GM19455 (cell line): ENCODE results near the gene HORMAD2.
"Not testable (repeated sequence)": the region's sequence is repeated elsewhere in the genome, so short reads cannot be mapped to it uniquely, and the experiment has no call there.

Source experiments
- ATAC-seq: cut with Tn5 transposase; IDR thresholded peaks from one replicate; pipeline ENCODE4 v1.9.1; 2021; ENCODE audit not compliant: unreplicated experiment

HORMAD2 gene

GRCh38 chr22:30100770-30101169, 20.5 kb downstream of the HORMAD2 start:
- ATAC-seq = not testable (repeated sequence)

GRCh38 chr22:30104501-30105156, 24.4 kb downstream of the HORMAD2 start:
- no peak for ATAC-seq

GRCh38 chr22:30105483-30105882, 25.2 kb downstream of the HORMAD2 start:
- no peak for ATAC-seq

GRCh38 chr22:30113494-30113893, 33.2 kb downstream of the HORMAD2 start:
- no peak for ATAC-seq

GRCh38 chr22:30114361-30114760, 34.1 kb downstream of the HORMAD2 start:
- no peak for ATAC-seq

- ATAC-seq = no peak
Measured at GRCh38 chr22:30115705-30116104, 35.4 kb downstream of the HORMAD2 start.

- no peak for ATAC-seq
Measured at GRCh38 chr22:30116362-30117117, 36.3 kb downstream of the HORMAD2 start.

- no peak for ATAC-seq
Measured at GRCh38 chr22:30117256-30117655, 37.0 kb downstream of the HORMAD2 start.

- ATAC-seq = no peak
Measured at GRCh38 chr22:30118291-30118690, 38.0 kb downstream of the HORMAD2 start.

- no peak for ATAC-seq
Measured at GRCh38 chr22:30121960-30122359, 41.7 kb downstream of the HORMAD2 start.

GRCh38 chr22:30123463-30123862, 43.2 kb downstream of the HORMAD2 start:
- ATAC-seq = no peak

GRCh38 chr22:30127749-30128166, 47.5 kb downstream of the HORMAD2 start:
- no peak for ATAC-seq

GRCh38 chr22:30128511-30128910, 48.2 kb downstream of the HORMAD2 start:
- ATAC-seq = no peak

- ATAC-seq = no peak
Measured at GRCh38 chr22:30129636-30130035, 49.4 kb downstream of the HORMAD2 start.

GRCh38 chr22:30132290-30132996, 52.2 kb downstream of the HORMAD2 start:
- no peak for ATAC-seq

GRCh38 chr22:30140414-30140813, 60.1 kb downstream of the HORMAD2 start:
- no peak for ATAC-seq

GRCh38 chr22:30143265-30143664, 63.0 kb downstream of the HORMAD2 start:
- ATAC-seq = no peak

GRCh38 chr22:30144391-30144790, 64.1 kb downstream of the HORMAD2 start:
- ATAC-seq = no peak

GRCh38 chr22:30150212-30150611, 69.9 kb downstream of the HORMAD2 start:
- ATAC-seq = no peak

- no peak for ATAC-seq
Measured at GRCh38 chr22:30158277-30158676, 78.0 kb downstream of the HORMAD2 start.

GRCh38 chr22:30158744-30159500, 78.7 kb downstream of the HORMAD2 start:
- ATAC-seq = no peak
